Psoas muscle (tissue), 8 donors: Measurements from ENCODE around the gene GNA15. TPM values are rescaled to one million over a fixed set of nuclear protein-coding genes. Genes with fewer than 3 reads are reported as not detected.

Experiments used
- ATAC-seq, 4 donors: fragments of 200-7000 bp; cut with Tn5 transposase; one replicate each; pipeline ENCODE4 v1.9.1; 2020; ENCODE audit warnings: moderate library complexity in 3 of 4, mild to moderate bottlenecking in 2 of 4
- DNase-seq, 2 donors: peaks; one replicate each; pipeline ENCODE4 v3.0.0-alpha.2; 2020
- H3K27ac ChIP-seq: fragments of 200-600 bp; one replicate; pipeline ENCODE4 v1.8.0; 2022
- H3K27me3 ChIP-seq, 3 donors: fragments of 200-600 bp in 1 of 3; one replicate each; pipeline versions ENCODE4 v1.6.1 to v1.8.0; 2013 to 2022; ENCODE audit warnings: low read length in 2 of 3, mild to moderate bottlenecking in 2 of 3, moderate library complexity in 1 of 3; ENCODE audit not compliant: insufficient read depth in 3 of 3
- H3K36me3 ChIP-seq, 2 donors: fragments of 200-600 bp in 1 of 2; one replicate each; pipeline versions ENCODE4 v1.6.1 to v1.8.0; 2013 to 2022; ENCODE audit warnings: low read depth in 1 of 2, mild to moderate bottlenecking in 1 of 2, moderate library complexity in 1 of 2; ENCODE audit not compliant: insufficient read depth in 1 of 2
- H3K4me1 ChIP-seq: fragments of 200-600 bp; one replicate; pipeline ENCODE4 v1.8.0; 2022
- H3K4me3 ChIP-seq: fragments of 200-600 bp; one replicate; pipeline ENCODE4 v1.8.0; 2022; ENCODE audit warnings: mild to moderate bottlenecking
- H3K9me3 ChIP-seq: fragments of 200-600 bp; one replicate; pipeline ENCODE4 v1.8.0; 2022
- CTCF ChIP-seq: fragments of 200-600 bp; IDR thresholded peaks from one replicate; pipeline ENCODE4 v1.8.0; 2022; ENCODE audit warnings: antibody characterized with exemption
- WGBS, 3 donors: extraction: QIAGEN DNeasy Blood & Tissue Kit; methylation state at CpG; one replicate each; pipeline versions ENCODE4 v1.1.6 to v1.1.7; 2013; 5-methylcytosine and 5-hydroxymethylcytosine counted together
- intact Hi-C, 2 donors: fragments of 100-400 bp; cut with DNase I; formaldehyde crosslinking; loops; one replicate each; pipeline versions ENCODE4 v1.11.0 to v1.14.2; 2022
- polyA plus RNA-seq, 3 donors: library from polyadenylated mRNA; stranded (reverse); fragments of 200-250 nt; gene quantifications; one replicate each; pipeline ENCODE4 v1.2.3, GENCODE V29; 2013
- total RNA-seq, 4 donors: library from RNA; stranded (reverse); fragmentation: NEBNext Ultra II Directional in 2 of 4; extraction: Animal tissue kit (Norgen Biotek cat#: 25700) in 2 of 4; gene quantifications; one replicate each; pipeline versions ENCODE4 v1.2.1 to v1.2.4, GENCODE V29; 2021 to 2023
- donor health status: healthy with polysubstance abuse.
- donor health status: DM: no; HTN: no; CAD: no; lungs with moderate emphysema.
- donor health status: Bipolar disorder and iron deficiency.
- donor health status: healthy.
- donor health status: DM: yes; HTN: yes; CAD: no.
- donor health status: DM: no; HTN: no; CAD: no.
- donor health status: DM: no; HTN: no; CAD: no.
- donor health status: DM: yes; HTN: yes; CAD: no.

The GNA15 gene
- total and polyA plus RNA-seq, 7 donors, result 0.18 to 1.9 (median 0.91) TPM

GRCh38 chr19:3186891-3187661 lies 51.2 kb downstream of the GNA15 start:
- no peak for ATAC-seq
- H3K36me3 ChIP-seq, result no peaks in the 10 kb centered on the region
- intact Hi-C loops, result no loop called here
- no peaks in the 10 kb centered on the region for H3K27me3 ChIP-seq
- H3K4me1 ChIP-seq, result peaks cover 16% of the 10 kb centered on the region
- no peaks in the 10 kb centered on the region for H3K9me3 ChIP-seq
- DNase-seq, result no peak
- TF ChIP-seq CTCF, result no peak
- H3K4me3 ChIP-seq, result peak overlapping the region; percentile 84
- 68 to 69% (median 68%) methylated on average over 23 of the region's 23 CpGs for WGBS, 3 donors
- H3K27ac ChIP-seq, result no peak overlapping the region

DNA sequence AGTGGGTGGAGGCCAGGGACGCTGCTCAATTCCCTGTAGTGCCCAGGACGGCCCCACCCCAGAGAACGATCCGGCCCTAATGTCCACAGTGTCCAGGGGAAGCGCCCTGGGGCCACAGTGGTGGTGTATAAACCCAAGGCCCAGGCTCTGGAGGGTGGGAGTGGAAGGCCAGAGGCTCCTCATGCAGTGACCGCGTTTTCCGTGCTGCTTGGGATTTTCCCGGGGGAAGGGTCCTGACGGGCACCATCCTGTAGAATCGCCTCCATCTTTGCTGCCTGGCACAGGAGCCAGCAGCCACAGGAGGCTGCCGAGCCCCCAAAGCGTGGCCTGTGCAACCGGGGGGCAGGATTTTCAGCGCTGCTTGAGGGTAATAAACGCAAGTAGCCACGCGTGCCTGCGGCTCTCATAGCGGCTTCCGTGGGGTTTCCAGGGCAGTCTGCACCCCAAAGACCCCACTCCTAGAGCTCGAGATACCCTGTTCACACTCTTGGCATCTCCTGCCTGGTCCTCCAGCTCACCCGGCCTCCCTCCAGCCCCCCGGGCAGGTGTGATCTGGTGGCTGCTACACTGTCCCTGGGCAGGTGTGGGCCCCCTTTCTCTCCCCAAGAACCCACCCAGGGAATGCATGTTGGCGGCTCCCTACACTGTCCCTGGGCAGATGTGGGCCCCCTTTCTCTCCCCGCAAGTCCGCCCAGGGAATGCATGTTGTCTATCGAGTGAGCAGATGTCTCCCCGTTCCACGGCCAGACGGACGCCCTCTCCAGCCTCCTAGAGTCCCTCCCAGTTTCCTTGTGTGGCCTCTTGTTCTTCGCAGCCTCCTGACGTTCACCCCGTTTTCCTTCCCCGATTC lies 52.1 kb downstream of the GNA15 start:
- DNase-seq, result no peak
- H3K36me3 ChIP-seq, result no peaks in the 10 kb centered on the region
- H3K27me3 ChIP-seq, result no peaks in the 10 kb centered on the region
- no peak for TF ChIP-seq CTCF
- no peak overlapping the region for H3K4me3 ChIP-seq
- no peaks in the 10 kb centered on the region for H3K9me3 ChIP-seq
- no peak for ATAC-seq
- intact Hi-C loops, result no loop called here
- peaks cover 16% of the 10 kb centered on the region for H3K4me1 ChIP-seq
- WGBS, 3 donors, result 84 to 88% (median 86%) methylated on average over 34 to 36 of the region's 36 CpGs
- no peak overlapping the region for H3K27ac ChIP-seq

DNA sequence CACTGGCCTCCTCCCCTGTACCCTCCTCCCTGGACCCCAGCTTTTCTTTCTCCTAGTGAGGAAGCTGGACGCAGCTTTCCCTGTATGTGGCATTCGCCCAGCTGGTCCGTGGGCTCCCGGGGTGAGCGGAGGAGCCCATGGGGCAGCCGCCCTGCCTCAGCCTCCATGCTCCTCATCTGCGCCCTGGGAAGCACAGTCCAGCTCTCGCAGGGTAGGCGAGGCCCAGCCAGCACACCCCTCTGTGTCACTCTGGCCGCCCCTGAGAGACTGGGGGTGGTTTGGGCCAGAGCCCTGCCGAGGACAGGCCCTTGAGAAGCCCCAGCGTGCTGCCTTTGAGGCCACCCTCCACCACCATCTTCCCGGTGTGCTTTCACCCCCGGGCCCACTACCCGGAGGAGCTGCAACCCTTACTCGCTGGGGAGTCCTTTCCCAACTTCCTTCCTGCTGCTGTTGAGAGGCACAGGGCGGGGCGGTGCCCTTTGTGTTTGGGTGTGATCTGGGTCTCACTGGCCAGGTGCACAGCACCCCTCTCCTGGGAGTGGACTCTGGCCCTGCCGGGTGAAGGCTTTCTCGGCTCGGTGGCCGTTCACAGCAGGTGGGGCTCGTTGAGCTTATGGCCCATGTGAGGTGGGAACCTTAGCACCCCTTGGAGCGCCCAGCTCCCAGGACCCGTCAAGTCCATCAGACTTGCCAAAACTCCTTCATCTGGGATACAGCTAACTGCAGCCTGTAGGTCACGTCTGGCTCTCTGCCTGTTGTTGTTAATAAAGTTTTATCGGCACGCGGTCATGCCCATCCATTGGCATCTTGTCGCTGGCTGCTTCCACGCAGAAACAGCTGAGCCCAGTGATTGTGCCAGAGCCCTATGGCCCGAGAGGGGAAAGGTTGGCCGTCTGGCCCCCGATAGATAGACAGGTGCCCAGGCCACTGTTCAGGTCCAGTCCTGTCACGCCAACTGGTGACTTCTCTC lies 53.1 kb downstream of the GNA15 start:
- no peaks in the 10 kb centered on the region for H3K27me3 ChIP-seq
- peaks cover 0 to 7% of the 10 kb centered on the region in 2 donors for H3K36me3 ChIP-seq
- H3K27ac ChIP-seq, result no peak overlapping the region
- H3K4me3 ChIP-seq, result no peak overlapping the region
- DNase-seq (no peak), ATAC-seq (no peak)
- 90 to 93% (median 92%) methylated on average over 34 to 35 of the region's 35 CpGs for WGBS, 3 donors
- TF ChIP-seq CTCF, result no peak
- intact Hi-C loops, result no loop called here
- H3K4me1 ChIP-seq, result peaks cover 16% of the 10 kb centered on the region
- H3K9me3 ChIP-seq, result no peaks in the 10 kb centered on the region

DNA sequence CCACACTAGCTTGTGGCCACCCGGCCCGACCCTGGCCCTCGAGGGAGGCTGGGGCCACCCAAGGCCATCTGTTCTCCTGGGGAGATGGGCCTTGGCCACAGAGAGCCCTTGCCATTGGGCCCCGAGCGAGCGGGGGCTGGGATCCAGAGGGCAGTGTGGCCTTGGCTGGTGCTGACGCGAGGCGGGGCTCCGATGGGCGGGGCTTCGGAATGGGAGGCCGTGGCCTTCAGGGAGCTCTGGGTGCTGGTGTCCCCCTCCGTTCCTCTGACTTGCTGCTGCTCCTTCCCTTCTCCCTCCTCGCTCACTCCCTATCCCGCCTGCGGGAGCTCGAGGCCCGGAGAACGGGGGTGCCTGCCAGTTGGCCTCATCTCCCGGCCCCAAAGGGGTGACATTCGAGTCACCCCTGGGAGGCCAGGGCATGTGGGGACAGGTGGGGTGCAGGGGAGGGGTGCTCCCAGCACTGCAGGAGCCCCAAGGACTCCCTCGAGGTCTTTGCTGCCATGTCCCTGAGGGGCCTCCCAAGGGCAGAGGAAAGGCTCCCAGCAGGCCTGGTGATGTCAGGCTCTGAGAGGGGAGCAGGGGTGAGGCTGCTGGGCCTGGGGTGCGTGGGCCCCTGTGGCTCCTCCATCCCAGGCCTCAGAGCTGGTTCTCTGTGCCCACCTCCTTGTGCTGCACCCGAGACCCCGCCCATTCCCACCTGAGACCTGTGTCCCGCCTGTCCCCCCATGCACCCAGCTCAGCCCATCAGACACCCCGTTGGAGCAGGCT lies 54.1 kb downstream of the GNA15 start:
- ATAC-seq (no peak), DNase-seq (no peak)
- Histone ChIP-seq H3K36me3 (peaks cover 0 to 7% of the 10 kb centered on the region in 2 donors), H3K27me3 (no peaks in the 10 kb centered on the region), H3K9me3 (no peaks in the 10 kb centered on the region), H3K4me3 (no peak overlapping the region), H3K27ac (no peak overlapping the region), H3K4me1 (peaks cover 9% of the 10 kb centered on the region)
- intact Hi-C loops, result no loop called here
- no peak for TF ChIP-seq CTCF
- WGBS, 3 donors, result 80 to 87% (median 83%) methylated on average over 22 to 28 of the region's 28 CpGs
